ENCODE data around the gene DYNLT3.

The DYNLT3 gene

GRCh38 chrX:37888010-37888409, 40.6 kb upstream of the DYNLT3 start:
- TF ChIP-seq, protein P1, sequence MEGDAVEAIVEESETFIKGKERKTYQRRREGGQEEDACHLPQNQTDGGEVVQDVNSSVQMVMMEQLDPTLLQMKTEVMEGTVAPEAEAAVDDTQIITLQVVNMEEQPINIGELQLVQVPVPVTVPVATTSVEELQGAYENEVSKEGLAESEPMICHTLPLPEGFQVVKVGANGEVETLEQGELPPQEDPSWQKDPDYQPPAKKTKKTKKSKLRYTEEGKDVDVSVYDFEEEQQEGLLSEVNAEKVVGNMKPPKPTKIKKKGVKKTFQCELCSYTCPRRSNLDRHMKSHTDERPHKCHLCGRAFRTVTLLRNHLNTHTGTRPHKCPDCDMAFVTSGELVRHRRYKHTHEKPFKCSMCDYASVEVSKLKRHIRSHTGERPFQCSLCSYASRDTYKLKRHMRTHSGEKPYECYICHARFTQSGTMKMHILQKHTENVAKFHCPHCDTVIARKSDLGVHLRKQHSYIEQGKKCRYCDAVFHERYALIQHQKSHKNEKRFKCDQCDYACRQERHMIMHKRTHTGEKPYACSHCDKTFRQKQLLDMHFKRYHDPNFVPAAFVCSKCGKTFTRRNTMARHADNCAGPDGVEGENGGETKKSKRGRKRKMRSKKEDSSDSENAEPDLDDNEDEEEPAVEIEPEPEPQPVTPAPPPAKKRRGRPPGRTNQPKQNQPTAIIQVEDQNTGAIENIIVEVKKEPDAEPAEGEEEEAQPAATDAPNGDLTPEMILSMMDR (IDR thresholded peaks at IDR 0.05): no peak
- no peak overlapping the region for H3K9ac ChIP-seq

DNA sequence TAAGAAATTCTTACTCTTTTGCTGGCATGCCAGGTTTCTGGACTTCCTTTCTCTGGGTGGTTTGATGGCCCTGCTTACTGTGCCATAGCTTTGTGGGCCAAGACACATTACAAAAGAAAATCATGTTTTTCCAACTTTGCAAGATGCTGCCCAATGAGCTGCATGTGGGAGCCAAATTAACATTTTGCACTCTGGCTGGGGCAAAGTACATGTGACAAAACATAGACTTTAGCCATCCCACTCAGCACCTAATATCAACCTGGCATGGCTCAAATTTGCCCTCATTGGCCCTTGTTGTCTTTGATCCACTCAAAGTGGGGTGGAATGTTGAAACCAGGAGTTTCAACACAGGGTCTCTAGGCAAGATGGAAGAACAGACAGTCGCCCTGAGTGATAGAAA, 40.0 kb upstream of the DYNLT3 start:
- H3K9me3 ChIP-seq (ENCODE audit: control insufficient read depth, low read length): no peaks in the 10 kb centered on the region
- no peaks in the 10 kb centered on the region for H3K79me2 ChIP-seq
- no peaks in the 10 kb centered on the region for H3K36me3 ChIP-seq (ENCODE audit: control insufficient read depth, insufficient read depth, low read length)
- no peak overlapping the region for H3K4me2 ChIP-seq (ENCODE audit: low read length)
- TF ChIP-seq, protein P1 (IDR thresholded peaks at IDR 0.05): no peak
- no peaks in the 10 kb centered on the region for H3K27me3 ChIP-seq (ENCODE audit: control insufficient read depth, insufficient read depth, low read length)
- H3K9ac ChIP-seq: no peak overlapping the region
- H3K27ac ChIP-seq: no peak overlapping the region
- H2AFZ ChIP-seq: no peak overlapping the region
- H3K4me3 ChIP-seq (ENCODE audit: low read depth, low read length): no peak overlapping the region
- no peaks in the 10 kb centered on the region for H3K4me1 ChIP-seq

More at GRCh38 chrX:37888010-37888409, 40.6 kb upstream of the DYNLT3 start:
- H3K79me2 ChIP-seq: no peaks in the 10 kb centered on the region
- H2AFZ ChIP-seq: no peak overlapping the region
- no peaks in the 10 kb centered on the region for H3K4me1 ChIP-seq
- no peak overlapping the region for H3K27ac ChIP-seq
- H3K36me3 ChIP-seq (ENCODE audit: control insufficient read depth, insufficient read depth, low read length): no peaks in the 10 kb centered on the region
- H3K9me3 ChIP-seq (ENCODE audit: control insufficient read depth, low read length): no peaks in the 10 kb centered on the region
- no peak overlapping the region for H3K4me2 ChIP-seq (ENCODE audit: low read length)
- H3K27me3 ChIP-seq (ENCODE audit: control insufficient read depth, insufficient read depth, low read length): no peaks in the 10 kb centered on the region
- H3K4me3 ChIP-seq (ENCODE audit: low read depth, low read length): no peak overlapping the region

- Histone ChIP-seq H3K4me1 (no peaks in the 10 kb centered on the region), H3K36me3 (ENCODE audit: control insufficient read depth, insufficient read depth, low read length) (no peaks in the 10 kb centered on the region), H3K4me2 (ENCODE audit: low read length) (no peak overlapping the region), H3K79me2 (no peaks in the 10 kb centered on the region), H3K9ac (no peak overlapping the region), H3K27me3 (ENCODE audit: control insufficient read depth, insufficient read depth, low read length) (no peaks in the 10 kb centered on the region), H3K4me3 (ENCODE audit: low read depth, low read length) (no peak overlapping the region), H2AFZ (no peak overlapping the region), H3K9me3 (ENCODE audit: control insufficient read depth, low read length) (no peaks in the 10 kb centered on the region), H3K27ac (no peak overlapping the region)
- TF ChIP-seq, protein P1 (IDR thresholded peaks at IDR 0.05): no peak
These were observed 35.8 kb upstream of the DYNLT3 start for GRCh38 chrX:37883196-37883595.

DNA sequence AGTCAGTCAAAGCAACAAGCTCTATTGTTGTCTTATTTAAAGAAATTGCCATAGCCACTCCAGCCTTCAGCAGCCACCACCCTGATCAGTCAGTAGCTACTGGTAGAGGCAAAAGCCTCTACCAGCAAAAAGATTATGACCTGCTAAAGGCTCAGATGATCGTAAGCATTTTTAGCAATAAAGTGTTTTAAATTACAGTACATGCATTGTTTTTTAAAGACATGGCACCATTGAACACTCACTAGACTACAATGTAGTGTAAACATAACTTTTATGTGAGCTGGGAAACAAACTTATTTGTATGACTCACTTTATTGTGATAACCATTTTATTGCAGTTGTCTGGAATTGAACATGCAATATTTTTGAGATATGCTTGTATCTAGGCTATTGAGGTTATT, 32.3 kb upstream of the DYNLT3 start:
- no peaks in the 10 kb centered on the region for H3K4me1 ChIP-seq

DNA sequence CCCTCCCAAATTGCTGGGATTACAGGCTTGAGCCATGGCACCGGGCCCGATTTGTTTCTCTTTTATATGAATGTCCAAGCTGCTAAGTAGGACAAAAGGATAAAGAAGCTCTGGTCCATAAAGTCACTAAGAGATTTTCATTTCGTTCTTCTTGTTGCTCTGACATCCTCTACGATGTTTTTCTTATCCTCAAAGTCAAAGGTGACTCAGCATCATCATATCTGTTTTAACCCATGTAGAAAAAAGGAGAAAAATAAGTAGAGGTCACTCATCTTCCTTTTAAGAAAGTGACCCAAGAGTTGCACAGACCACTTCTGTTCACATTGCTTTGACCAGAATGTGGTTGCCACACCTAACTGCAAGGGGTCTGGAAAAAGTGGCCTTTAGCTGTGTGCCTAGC, 29.3 kb upstream of the DYNLT3 start:
- Histone ChIP-seq H2AFZ (no peak overlapping the region), H3K27ac (no peak overlapping the region), H3K9me3 (ENCODE audit: control insufficient read depth, low read length) (no peaks in the 10 kb centered on the region), H3K79me2 (no peaks in the 10 kb centered on the region), H3K4me1 (no peaks in the 10 kb centered on the region), H3K4me2 (ENCODE audit: low read length) (no peak overlapping the region), H3K27me3 (ENCODE audit: control insufficient read depth, insufficient read depth, low read length) (no peaks in the 10 kb centered on the region), H3K9ac (no peak overlapping the region), H3K4me3 (ENCODE audit: low read depth, low read length) (no peak overlapping the region), H3K36me3 (ENCODE audit: control insufficient read depth, insufficient read depth, low read length) (no peaks in the 10 kb centered on the region)
- TF ChIP-seq, protein P1 (IDR thresholded peaks at IDR 0.05): no peak

More for the DNA sequence above, 32.3 kb upstream of the DYNLT3 start:
- no peak overlapping the region for H3K9ac ChIP-seq
- TF ChIP-seq, protein P1 (IDR thresholded peaks at IDR 0.05): no peak
- no peaks in the 10 kb centered on the region for H3K9me3 ChIP-seq (ENCODE audit: control insufficient read depth, low read length)
- no peak overlapping the region for H3K4me2 ChIP-seq (ENCODE audit: low read length)
- no peak overlapping the region for H2AFZ ChIP-seq
- H3K4me3 ChIP-seq (ENCODE audit: low read depth, low read length): no peak overlapping the region
- H3K27me3 ChIP-seq (ENCODE audit: control insufficient read depth, insufficient read depth, low read length): no peaks in the 10 kb centered on the region
- no peak overlapping the region for H3K27ac ChIP-seq
- no peaks in the 10 kb centered on the region for H3K79me2 ChIP-seq
- no peaks in the 10 kb centered on the region for H3K36me3 ChIP-seq (ENCODE audit: control insufficient read depth, insufficient read depth, low read length)
